Neuron (in vitro differentiated cells): ENCODE measurements around the gene PDE10A.

Source experiments
- H2AFZ ChIP-seq: one replicate; pipeline ENCODE4 v1.6.1; 2013; ENCODE audit warnings: low read depth, mild to moderate bottlenecking, inconsistent platforms, low read length, moderate library complexity
- H3K27me3 ChIP-seq: one replicate; pipeline ENCODE4 v1.6.1; 2013; ENCODE audit warnings: low read length; ENCODE audit not compliant: insufficient read depth
- H3K36me3 ChIP-seq: one replicate; pipeline ENCODE4 v1.6.1; 2013; ENCODE audit warnings: low read length; ENCODE audit not compliant: insufficient read depth
- H3K4me1 ChIP-seq: one replicate; pipeline ENCODE4 v1.6.1; 2013; ENCODE audit warnings: low read length; ENCODE audit not compliant: insufficient read depth
- H3K4me3 ChIP-seq: 2 replicates; pipeline ENCODE4 v1.5.1; 2013; ENCODE audit warnings: mild to moderate bottlenecking, low read length, moderate library complexity
- H3K9me3 ChIP-seq: one replicate; pipeline ENCODE4 v1.6.1; 2013; ENCODE audit warnings: low read length

PDE10A gene

GRCh38 chr6:165657325-165657680, 5.7 kb downstream of the PDE10A start:
- H3K4me3 ChIP-seq = no peak overlapping the region
- peaks cover 6% of the 10 kb centered on the region for H3K36me3 ChIP-seq
- H2AFZ ChIP-seq = no peak overlapping the region
- no peaks in the 10 kb centered on the region for H3K27me3 ChIP-seq
- peaks cover 9% of the 10 kb centered on the region for H3K4me1 ChIP-seq
- no peaks in the 10 kb centered on the region for H3K9me3 ChIP-seq

- H3K27me3 ChIP-seq = no peaks in the 10 kb centered on the region
Measured at GRCh38 chr6:165656581-165657324, 6.3 kb downstream of the PDE10A start.

GRCh38 chr6:165655191-165655590, 7.8 kb downstream of the PDE10A start:
- H3K27me3 ChIP-seq = no peaks in the 10 kb centered on the region

More at GRCh38 chr6:165656581-165657324, 6.3 kb downstream of the PDE10A start:
- Histone ChIP-seq H3K36me3 (peaks cover 6% of the 10 kb centered on the region), H3K4me1 (peaks cover 9% of the 10 kb centered on the region), H2AFZ (no peak overlapping the region), H3K9me3 (no peaks in the 10 kb centered on the region), H3K4me3 (no peak overlapping the region)

GRCh38 chr6:165654144-165654543, 8.9 kb downstream of the PDE10A start:
- Histone ChIP-seq H3K4me1 (no peaks in the 10 kb centered on the region), H3K9me3 (peaks cover 1% of the 10 kb centered on the region), H2AFZ (no peak overlapping the region), H3K27me3 (no peaks in the 10 kb centered on the region), H3K4me3 (no peak overlapping the region), H3K36me3 (peaks cover 6% of the 10 kb centered on the region)

More at GRCh38 chr6:165655191-165655590, 7.8 kb downstream of the PDE10A start:
- H3K4me1 ChIP-seq = peaks cover 9% of the 10 kb centered on the region
- H3K4me3 ChIP-seq = no peak overlapping the region
- peaks cover 1% of the 10 kb centered on the region for H3K9me3 ChIP-seq
- peaks cover 6% of the 10 kb centered on the region for H3K36me3 ChIP-seq
- no peak overlapping the region for H2AFZ ChIP-seq

- no peaks in the 10 kb centered on the region for H3K27me3 ChIP-seq
- no peak overlapping the region for H2AFZ ChIP-seq
- peaks cover 1% of the 10 kb centered on the region for H3K9me3 ChIP-seq
- no peak overlapping the region for H3K4me3 ChIP-seq
- H3K36me3 ChIP-seq = peaks cover 4% of the 10 kb centered on the region
- no peaks in the 10 kb centered on the region for H3K4me1 ChIP-seq
Measured at GRCh38 chr6:165653607-165654006, 9.4 kb downstream of the PDE10A start.

- H3K9me3 ChIP-seq = peaks cover 1% of the 10 kb centered on the region
- peaks cover 2% of the 10 kb centered on the region for H3K36me3 ChIP-seq
- no peak overlapping the region for H2AFZ ChIP-seq
- H3K4me3 ChIP-seq = no peak overlapping the region
- H3K27me3 ChIP-seq = no peaks in the 10 kb centered on the region
- no peaks in the 10 kb centered on the region for H3K4me1 ChIP-seq
Measured at GRCh38 chr6:165653196-165653595, 9.8 kb downstream of the PDE10A start.

GRCh38 chr6:165652766-165653165, 10.3 kb downstream of the PDE10A start:
- Histone ChIP-seq H3K9me3 (peaks cover 1% of the 10 kb centered on the region), H3K4me1 (no peaks in the 10 kb centered on the region), H2AFZ (no peak overlapping the region), H3K36me3 (peaks cover 2% of the 10 kb centered on the region), H3K4me3 (no peak overlapping the region), H3K27me3 (no peaks in the 10 kb centered on the region)

- H2AFZ ChIP-seq = no peak overlapping the region
Measured at GRCh38 chr6:165649166-165650137, 13.6 kb downstream of the PDE10A start.

GRCh38 chr6:165647041-165647440, 16.0 kb downstream of the PDE10A start:
- H2AFZ ChIP-seq = no peak overlapping the region
- no peaks in the 10 kb centered on the region for H3K27me3 ChIP-seq
- H3K36me3 ChIP-seq = peaks cover 5% of the 10 kb centered on the region
- no peaks in the 10 kb centered on the region for H3K4me1 ChIP-seq
- peaks cover 1% of the 10 kb centered on the region for H3K9me3 ChIP-seq
- no peak overlapping the region for H3K4me3 ChIP-seq

More at GRCh38 chr6:165649166-165650137, 13.6 kb downstream of the PDE10A start:
- H3K4me3 ChIP-seq = no peak overlapping the region
- H3K27me3 ChIP-seq = no peaks in the 10 kb centered on the region
- H3K9me3 ChIP-seq = peaks cover 1% of the 10 kb centered on the region
- no peaks in the 10 kb centered on the region for H3K4me1 ChIP-seq
- peaks cover 2% of the 10 kb centered on the region for H3K36me3 ChIP-seq

GRCh38 chr6:165645919-165646318, 17.1 kb downstream of the PDE10A start:
- Histone ChIP-seq H3K4me3 (no peak overlapping the region), H3K4me1 (no peaks in the 10 kb centered on the region), H3K9me3 (peaks cover 1% of the 10 kb centered on the region), H2AFZ (no peak overlapping the region), H3K36me3 (peaks cover 5% of the 10 kb centered on the region), H3K27me3 (no peaks in the 10 kb centered on the region)

- no peaks in the 10 kb centered on the region for H3K27me3 ChIP-seq
- H3K9me3 ChIP-seq = no peaks in the 10 kb centered on the region
- H3K4me3 ChIP-seq = no peak overlapping the region
- no peak overlapping the region for H2AFZ ChIP-seq
- no peaks in the 10 kb centered on the region for H3K4me1 ChIP-seq
- peaks cover 5% of the 10 kb centered on the region for H3K36me3 ChIP-seq
Measured at GRCh38 chr6:165644586-165645266, 18.3 kb downstream of the PDE10A start.

- Histone ChIP-seq H2AFZ (no peak overlapping the region), H3K36me3 (peaks cover 5% of the 10 kb centered on the region), H3K9me3 (no peaks in the 10 kb centered on the region), H3K4me1 (peaks cover 3% of the 10 kb centered on the region), H3K27me3 (no peaks in the 10 kb centered on the region), H3K4me3 (no peak overlapping the region)
Measured at GRCh38 chr6:165643015-165643414, 20.0 kb downstream of the PDE10A start.
